NCI-H1436 treated with DMSO at 0.1 percent for 48 hours (cell line): ENCODE measurements around the gene GCA.

ENCODE experiments used
- DNase-seq: peaks from one replicate; lab custom pipeline; 2025; lab: John Stamatoyannopoulos, UW

Gene GCA, protein sequence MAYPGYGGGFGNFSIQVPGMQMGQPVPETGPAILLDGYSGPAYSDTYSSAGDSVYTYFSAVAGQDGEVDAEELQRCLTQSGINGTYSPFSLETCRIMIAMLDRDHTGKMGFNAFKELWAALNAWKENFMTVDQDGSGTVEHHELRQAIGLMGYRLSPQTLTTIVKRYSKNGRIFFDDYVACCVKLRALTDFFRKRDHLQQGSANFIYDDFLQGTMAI

DNA sequence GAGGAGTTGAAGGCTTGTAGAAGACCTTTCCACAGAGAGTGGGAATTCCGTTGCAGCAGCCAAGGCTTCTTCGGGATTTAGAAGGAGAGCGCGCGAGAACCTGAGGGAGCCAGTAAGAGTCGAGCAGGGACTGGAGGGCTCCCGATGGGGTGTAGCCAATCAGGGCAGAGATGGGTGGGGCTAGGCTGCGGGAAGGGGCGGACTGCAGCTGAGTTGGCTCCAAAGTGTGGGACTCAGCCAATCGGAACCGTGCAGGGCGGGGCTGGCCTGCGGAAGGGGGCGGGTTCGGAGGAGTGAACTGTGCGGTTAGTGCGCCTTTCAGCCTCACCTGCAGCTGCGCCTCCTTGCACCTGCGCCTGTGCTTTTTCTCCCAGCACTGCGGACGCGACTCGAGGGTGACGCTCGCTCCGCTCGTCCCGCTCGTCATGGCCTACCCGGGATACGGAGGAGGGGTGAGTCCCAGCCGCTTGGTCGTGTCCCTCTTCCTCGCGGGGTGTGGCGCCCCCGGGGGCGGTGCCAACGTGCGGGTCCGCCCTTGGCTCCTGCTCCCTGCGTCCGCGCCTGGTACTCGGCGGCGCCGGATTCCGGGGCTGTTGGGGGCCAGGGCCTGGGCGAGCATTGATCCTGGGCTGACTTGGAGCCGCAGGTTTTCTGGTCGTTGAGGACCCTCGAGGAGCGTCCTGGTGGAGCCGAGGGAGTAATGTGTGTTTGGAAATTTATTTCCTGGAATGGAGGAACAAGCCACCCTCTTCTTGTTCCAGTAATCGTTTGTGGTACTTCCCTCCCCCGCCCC is at the start of gene GCA:
TSS of gene GCA (plus strand) at position 309 of the 793 bp plus-strand sequence. CDS start at position 426, 117 bp downstream.
- peak; percentile 87 for DNase-seq

GRCh38 chr2:162295009-162295408 is 48.9 kb upstream of the GCA start:
- no peak for DNase-seq

DNA sequence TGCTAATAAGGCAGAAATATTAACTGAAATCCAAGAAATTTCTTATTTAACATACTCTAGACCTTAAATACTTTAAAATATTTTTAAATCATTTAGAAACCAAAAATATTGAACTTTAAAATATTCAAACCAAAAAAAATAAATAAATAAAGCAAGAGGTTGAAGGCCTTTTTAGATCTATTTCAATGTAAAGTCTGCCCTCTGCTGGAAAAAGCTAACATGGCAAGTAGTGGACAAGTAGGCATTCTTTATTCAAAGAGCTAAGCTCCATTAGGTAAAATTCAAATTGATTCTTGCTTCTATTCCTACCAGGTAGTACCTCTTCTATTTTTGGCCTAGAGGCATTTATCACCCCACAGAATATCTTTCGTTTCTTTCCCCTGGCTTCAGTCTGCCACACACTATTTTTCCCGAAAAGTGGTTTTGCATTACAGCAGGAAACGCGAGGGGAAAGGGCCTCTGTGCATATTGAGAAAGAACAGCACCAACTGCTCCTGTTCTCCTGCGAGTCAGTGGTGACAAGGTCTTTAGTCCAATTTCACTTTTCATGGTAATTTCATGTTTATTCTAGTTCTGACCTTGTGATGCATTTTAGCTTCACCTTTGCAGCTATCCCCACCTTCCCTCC is 45.9 kb upstream of the GCA start:
- DNase-seq: peak; percentile 18

- DNase-seq: no peak
Measured at GRCh38 chr2:162298669-162299335, 45.1 kb upstream of the GCA start.

- no peak for DNase-seq
Measured at GRCh38 chr2:162300266-162300665, 43.7 kb upstream of the GCA start.

GRCh38 chr2:162301151-162301804 is 42.7 kb upstream of the GCA start:
- DNase-seq: peak; percentile 18

GRCh38 chr2:162301877-162302276 is 42.1 kb upstream of the GCA start:
- DNase-seq: no peak

DNA sequence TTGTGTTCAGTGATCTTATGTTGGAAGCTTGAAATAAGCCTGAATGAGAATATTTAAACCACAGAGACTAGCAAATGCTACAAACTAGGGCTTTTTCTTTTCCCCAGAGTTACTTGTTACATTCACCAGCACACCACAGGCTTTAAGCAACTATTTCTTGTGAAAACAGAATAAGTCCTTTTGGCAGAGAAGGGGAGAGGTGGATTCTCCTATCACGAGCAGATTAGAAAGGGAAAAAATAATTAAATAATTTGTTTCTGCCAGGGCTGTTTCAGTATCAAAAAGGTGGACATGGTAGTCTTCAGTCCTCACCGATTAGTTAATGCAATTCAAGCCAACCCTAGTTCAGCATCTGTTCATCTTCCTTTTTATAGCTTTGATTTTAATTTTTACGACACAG is 38.0 kb upstream of the GCA start:
- no peak for DNase-seq

DNA sequence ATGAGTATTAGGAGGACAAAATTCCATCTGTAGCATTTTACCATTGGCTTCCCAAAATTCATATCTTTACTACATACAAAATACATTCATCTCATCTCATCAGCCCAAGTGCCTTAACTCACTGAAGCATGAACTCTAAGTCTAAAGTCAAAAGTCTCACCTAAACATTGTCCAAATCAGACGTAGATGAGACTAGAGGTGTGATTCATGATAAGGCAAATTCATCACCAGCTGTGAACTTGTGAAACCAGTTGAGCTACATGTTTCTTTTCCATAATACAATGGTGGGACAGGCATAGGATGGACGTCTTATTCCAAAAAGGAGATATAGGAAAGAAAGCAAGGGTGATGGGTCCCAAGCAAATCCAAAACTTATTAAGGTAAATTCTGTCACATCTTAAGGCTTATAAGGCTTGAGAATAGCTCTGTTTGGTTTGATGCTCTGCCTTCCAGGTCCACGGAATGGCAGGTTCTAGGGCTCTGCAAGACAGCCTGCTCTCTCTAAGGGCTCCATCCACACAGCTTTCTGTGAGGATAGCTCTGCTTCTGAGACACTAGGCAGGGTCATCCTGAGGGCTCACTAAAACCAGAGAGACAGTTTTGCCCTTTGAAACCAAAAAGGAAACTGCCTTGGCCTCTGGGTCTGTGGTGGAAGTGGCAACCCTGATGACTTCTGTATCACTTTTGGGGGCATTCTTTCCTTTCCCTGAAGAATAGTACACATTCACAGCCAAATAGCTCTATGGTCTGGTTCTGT is 35.0 kb upstream of the GCA start:
- no peak for DNase-seq

DNA sequence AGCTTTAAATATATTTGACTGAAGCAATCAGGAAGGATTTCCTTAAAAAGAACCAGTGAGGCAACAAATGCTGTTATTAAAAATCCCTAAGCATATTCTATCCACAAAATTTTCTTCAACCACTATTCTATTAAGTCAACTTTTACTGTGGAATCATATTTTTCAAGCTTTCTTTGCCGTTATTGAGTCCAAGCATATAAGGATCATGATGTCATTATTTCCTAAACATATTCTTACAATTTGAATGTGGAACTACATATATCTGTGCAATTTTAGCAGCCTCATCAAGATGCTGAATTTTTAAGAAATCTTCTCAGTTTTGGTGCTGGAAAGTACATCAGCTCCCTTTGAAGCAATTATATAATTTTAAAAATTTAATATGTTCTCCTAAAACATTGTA is 31.1 kb upstream of the GCA start:
- DNase-seq: no peak

GRCh38 chr2:162315938-162316337 is 28.0 kb upstream of the GCA start:
- no peak for DNase-seq

GRCh38 chr2:162316590-162316989 is 27.3 kb upstream of the GCA start:
- DNase-seq: no peak

- no peak for DNase-seq
Measured at GRCh38 chr2:162317058-162317742, 26.7 kb upstream of the GCA start.

DNA sequence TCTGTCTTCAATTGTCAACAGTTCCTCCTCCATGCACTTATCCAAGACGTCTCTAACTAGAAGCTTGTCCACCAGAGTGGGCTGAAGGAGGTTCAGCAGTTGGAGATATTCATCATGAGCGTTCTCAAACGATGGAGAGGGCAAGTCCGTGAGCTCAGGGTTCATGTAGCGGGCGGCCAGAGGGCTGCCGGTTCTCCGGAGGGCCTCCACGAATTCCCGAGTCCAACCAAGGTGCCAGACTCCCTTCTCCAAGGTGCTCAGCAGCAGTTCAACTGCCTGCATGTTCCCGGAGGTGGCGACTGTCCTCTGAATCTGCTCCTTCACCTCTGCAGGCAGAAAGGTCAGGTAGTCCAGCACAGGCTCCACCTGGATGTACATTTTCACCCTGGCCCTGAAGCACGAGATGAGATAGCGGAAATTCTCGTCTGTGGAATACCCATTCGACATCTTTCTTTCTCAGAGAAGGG is 26.0 kb upstream of the GCA start:
- no peak for DNase-seq

- peak; percentile 28 for DNase-seq
Measured at GRCh38 chr2:162318328-162319180, 25.4 kb upstream of the GCA start, which contains the start of gene IFIH1. IFIH1 (minus strand) TSS chr2:162318684; CDS start chr2:162318307, 377 bp downstream.

- DNase-seq: no peak
Measured at GRCh38 chr2:162320864-162321517, 22.9 kb upstream of the GCA start.

- DNase-seq: no peak
Measured at GRCh38 chr2:162324953-162325352, 19.0 kb upstream of the GCA start.

DNA sequence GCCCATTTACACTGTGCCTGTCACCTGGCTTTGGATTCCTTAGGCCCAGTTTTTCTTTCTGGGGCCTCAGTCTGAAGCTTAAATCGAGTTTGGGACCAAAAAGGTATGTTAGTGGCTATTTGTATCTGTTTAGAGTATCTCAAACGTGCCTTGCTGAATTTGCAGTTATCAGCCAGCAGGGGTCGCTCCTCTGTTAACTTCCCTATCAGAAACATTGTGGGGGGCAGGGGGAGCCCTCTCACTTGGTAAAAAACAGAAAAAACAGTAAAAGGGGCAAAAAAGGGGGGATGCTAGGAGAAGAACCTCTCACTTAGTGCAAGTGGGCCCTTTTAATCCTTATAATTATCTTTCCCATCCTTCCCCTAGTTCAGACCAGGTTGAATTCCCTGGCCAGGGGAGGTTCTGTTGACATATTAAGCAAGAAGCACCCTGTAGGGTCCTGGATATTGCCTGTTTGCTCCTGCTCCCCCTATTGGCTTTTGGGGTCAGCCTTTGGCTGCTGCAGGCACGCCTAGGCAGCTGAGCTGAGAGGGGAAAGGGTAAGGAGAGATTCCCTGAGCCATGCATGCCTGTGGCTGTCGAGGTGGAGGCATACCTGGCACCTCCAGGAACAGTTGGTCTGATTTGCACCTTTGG is 16.7 kb upstream of the GCA start:
- no peak for DNase-seq
